ENCODE data around the gene TMEM106B.
"Not testable (repeated sequence)": the region's sequence is repeated elsewhere in the genome, so short reads cannot be mapped to it uniquely, and the experiment has no call there.

DNA sequence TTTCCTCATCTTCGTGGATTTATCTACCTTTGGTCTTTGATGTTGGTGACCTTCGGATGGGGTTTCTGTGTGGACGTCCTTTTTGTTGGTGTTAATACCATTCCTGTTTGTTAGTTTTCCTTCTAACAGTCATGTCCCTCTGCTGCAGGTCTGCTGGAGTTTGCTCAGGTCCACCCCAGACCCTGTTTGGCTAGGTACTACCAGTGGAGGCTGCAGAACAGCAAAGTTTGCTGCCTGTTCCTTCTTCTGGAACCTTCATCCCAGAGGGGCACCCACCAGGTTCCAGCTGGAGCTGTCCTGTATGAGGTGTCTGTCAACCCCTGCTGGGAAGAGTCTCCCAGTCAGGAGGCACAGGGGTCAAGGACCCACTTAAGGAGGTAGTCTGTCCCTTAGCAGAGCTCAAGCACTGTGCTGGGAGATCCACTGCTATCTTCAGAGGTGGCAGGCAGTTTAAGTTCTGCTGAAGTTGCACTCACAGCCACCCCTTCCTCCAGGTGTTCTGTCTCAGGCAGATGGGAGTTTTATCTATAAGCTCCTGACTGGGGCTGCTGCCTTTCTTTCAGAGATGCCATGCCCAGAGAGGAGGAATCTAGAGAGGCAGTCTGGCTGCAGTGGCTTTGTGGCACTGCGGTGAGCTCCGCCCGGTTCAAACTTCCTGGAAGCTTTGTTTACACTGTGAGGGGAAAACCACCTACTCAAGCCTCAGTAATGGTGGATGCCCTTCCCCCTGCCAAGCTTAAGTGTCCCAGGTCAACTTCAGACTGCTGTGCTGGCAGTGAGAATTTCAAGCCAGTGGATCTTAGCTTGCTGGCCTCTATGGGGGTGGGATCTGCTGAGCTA, 40.9 kb upstream of the TMEM106B start:
- TF ChIP-seq, protein P1, sequence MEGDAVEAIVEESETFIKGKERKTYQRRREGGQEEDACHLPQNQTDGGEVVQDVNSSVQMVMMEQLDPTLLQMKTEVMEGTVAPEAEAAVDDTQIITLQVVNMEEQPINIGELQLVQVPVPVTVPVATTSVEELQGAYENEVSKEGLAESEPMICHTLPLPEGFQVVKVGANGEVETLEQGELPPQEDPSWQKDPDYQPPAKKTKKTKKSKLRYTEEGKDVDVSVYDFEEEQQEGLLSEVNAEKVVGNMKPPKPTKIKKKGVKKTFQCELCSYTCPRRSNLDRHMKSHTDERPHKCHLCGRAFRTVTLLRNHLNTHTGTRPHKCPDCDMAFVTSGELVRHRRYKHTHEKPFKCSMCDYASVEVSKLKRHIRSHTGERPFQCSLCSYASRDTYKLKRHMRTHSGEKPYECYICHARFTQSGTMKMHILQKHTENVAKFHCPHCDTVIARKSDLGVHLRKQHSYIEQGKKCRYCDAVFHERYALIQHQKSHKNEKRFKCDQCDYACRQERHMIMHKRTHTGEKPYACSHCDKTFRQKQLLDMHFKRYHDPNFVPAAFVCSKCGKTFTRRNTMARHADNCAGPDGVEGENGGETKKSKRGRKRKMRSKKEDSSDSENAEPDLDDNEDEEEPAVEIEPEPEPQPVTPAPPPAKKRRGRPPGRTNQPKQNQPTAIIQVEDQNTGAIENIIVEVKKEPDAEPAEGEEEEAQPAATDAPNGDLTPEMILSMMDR (conservative IDR thresholded peaks at IDR 0.05; ENCODE audit: low read length), result not testable (repeated sequence)
- not testable (repeated sequence) for TF ChIP-seq EZH2phosphoT487 (IDR thresholded peaks at IDR 0.05; ENCODE audit: borderline replicate concordance, low read depth, low read length)

All from OCI-LY7 (cell line).